Measurements from ENCODE around the gene PLAAT4. TPM values are rescaled to one million over a fixed set of nuclear protein-coding genes. Genes with fewer than 3 reads are reported as not detected.

The PLAAT4 gene
- total and polyA plus RNA-seq, 2 donors (not counting 3 experiments of a cell fraction or from before 2014, with no cell fraction given), result 0.95 to 1.7 TPM

GRCh38 chr11:63511048-63511748, 25.4 kb upstream of the PLAAT4 start:
- H3K4me1 ChIP-seq (ENCODE audit: control insufficient read depth, extremely low read depth, insufficient read depth, low read length), result no peaks in the 10 kb centered on the region
- dilution Hi-C loops (cut with MboI; ENCODE audit: extremely low pct_ligation_motif_present, low sequenced_read_pairs) (no loop called here), intact Hi-C loops (cut with micrococcal nuclease) (no loop called here)
- FAIRE-seq, result no peak
- H3K36me3 ChIP-seq (ENCODE audit: control insufficient read depth in 2 of 2, extremely low read depth in 1 of 2, insufficient read depth in 2 of 2, low read length in 2 of 2), result no peaks in the 10 kb centered on the region
- H3K9me3 ChIP-seq (replicated peaks; ENCODE audit: control insufficient read depth, insufficient read depth, low read length), result no peaks in the 10 kb centered on the region
- no peak overlapping the region for H3K4me2 ChIP-seq (ENCODE audit: insufficient read depth, low read length)
- no peak overlapping the region for H3K9ac ChIP-seq (replicated peaks; ENCODE audit: extremely low read depth, insufficient read depth, low read length)
- peaks cover 0 to 3% of the 10 kb centered on the region in 2 experiments for H3K27me3 ChIP-seq (ENCODE audit: control insufficient read depth in 2 of 2, insufficient read depth in 2 of 2, low read length in 2 of 2)
- H4K20me1 ChIP-seq (replicated peaks; ENCODE audit: control insufficient read depth, extremely low read depth, insufficient read depth, low read length), result no peaks in the 10 kb centered on the region
- H3K4me3 ChIP-seq (replicated peaks in 1 of 3; ENCODE audit: insufficient read depth in 1 of 3, low read depth in 1 of 3, low read length in 3 of 3), result no peak overlapping the region
- ChIA-PET CTCF (interaction anchor here (1.2 kb wide), 1 partner anchor 32 kb away, joined by 3 read pairs; no protein-coding TSS in a partner anchor), POLR2A (no interaction called here)
- H3K27ac ChIP-seq (ENCODE audit: insufficient read depth, low read depth, low read length), result no peak overlapping the region
- H3K9me1 ChIP-seq (replicated peaks; ENCODE audit: control insufficient read depth, extremely low read depth, insufficient read depth, low read length), result no peaks in the 10 kb centered on the region
- DNase-seq (ENCODE audit: low read depth, low spot score), result no peak
- no TSS peak for BruUV-seq (replicated peaks)
- no peak for TF ChIP-seq GATA2 (IDR thresholded peaks at IDR 0.05; ENCODE audit: insufficient read depth, insufficient read length, low read depth, low read length)
- no peak for TF ChIP-seq JUN (IDR thresholded peaks at IDR 0.05; ENCODE audit: borderline replicate concordance, insufficient read depth, insufficient read length, low read depth)
- no peak for TF ChIP-seq CTCF (IDR thresholded peaks at IDR 0.05; ENCODE audit: extremely low read depth in 1 of 2, insufficient read depth in 1 of 2, low read depth in 1 of 2, low read length in 2 of 2)
- no peak for TF ChIP-seq MAX (IDR thresholded peaks at IDR 0.05; ENCODE audit: insufficient read depth, insufficient read length)
- no peak for TF ChIP-seq FOS (IDR thresholded peaks at IDR 0.05; ENCODE audit: borderline replicate concordance, insufficient read depth, low read length)
- TF ChIP-seq MYC (IDR thresholded peaks at IDR 0.05; ENCODE audit: low read depth, low read length), result no peak
- TF ChIP-seq POLR2AphosphoS5 (IDR thresholded peaks at IDR 0.05; ENCODE audit: insufficient read depth, low read depth, low read length), result no peak
- TF ChIP-seq EZH2 (IDR thresholded peaks at IDR 0.05; ENCODE audit: borderline replicate concordance, low read depth, low read length, severe bottlenecking), result no peak
- no peak for TF ChIP-seq POLR2A (IDR thresholded peaks at IDR 0.05; ENCODE audit: low read depth, low read length)
- H2AFZ ChIP-seq (ENCODE audit: low read depth, low read length), result no peak overlapping the region
- H3K79me2 ChIP-seq (ENCODE audit: control insufficient read depth, insufficient read depth, low read length), result no peaks in the 10 kb centered on the region
